CD4-positive, alpha-beta memory T cell (primary cell): ENCODE measurements around the gene AGBL4. TPM values are rescaled to one million over a fixed set of nuclear protein-coding genes. Genes with fewer than 3 reads are reported as not detected.
"Not testable (repeated sequence)": the region's sequence is repeated elsewhere in the genome, so short reads cannot be mapped to it uniquely, and the experiment has no call there.

Source experiments
- CTCF ChIA-PET: fragments of 350-600 bp; sonication (Branson Sonifier 250); formaldehyde crosslinking; loops from one replicate; lab custom pipeline; 2021; ENCODE audit warnings: inconsistent platforms; ENCODE audit not compliant: partially characterized antibody; lab: Charles Lee
- POLR2A ChIA-PET: fragments of 350-600 bp; sonication (Branson Sonifier 250); formaldehyde crosslinking; loops from one replicate; lab custom pipeline; 2021; ENCODE audit not compliant: partially characterized antibody; lab: Charles Lee
- DNase-seq, 5 donors: peaks; one replicate each; pipeline versions ENCODE4 v3.0.0 to v3.0.0-alpha.2; 2020 to 2022; ENCODE audit warnings: mixed read lengths in 1 of 5
- H3K27ac ChIP-seq: one replicate; pipeline ENCODE4 v1.7.0; 2013; ENCODE audit warnings: low read depth, low read length
- H3K27me3 ChIP-seq: 2 replicates; pipeline ENCODE4 v1.7.0; 2013; ENCODE audit warnings: mild to moderate bottlenecking, low read length, moderate library complexity; ENCODE audit not compliant: insufficient read depth
- H3K36me3 ChIP-seq: 2 replicates; pipeline ENCODE4 v1.7.0; 2013; ENCODE audit warnings: mild to moderate bottlenecking, low read length, moderate library complexity; ENCODE audit not compliant: insufficient read depth
- H3K4me1 ChIP-seq: 2 replicates; pipeline ENCODE4 v1.7.0; 2013; ENCODE audit warnings: mild to moderate bottlenecking, low read length, moderate library complexity; ENCODE audit not compliant: insufficient read depth
- H3K4me3 ChIP-seq, 2 donors: one replicate each; pipeline ENCODE4 v1.7.0; 2013; ENCODE audit warnings: low read length in 2 of 2, mild to moderate bottlenecking in 1 of 2
- H3K9me3 ChIP-seq, 2 donors: one replicate each; pipeline ENCODE4 v1.7.0; 2013; ENCODE audit warnings: low read length in 2 of 2, control low read depth in 1 of 2; ENCODE audit not compliant: control insufficient read depth in 1 of 2
- H3K27ac Mint-ChIP-seq, 7 donors: one replicate each; pipeline ENCODE4 v1.8.0; 2020 to 2021; ENCODE audit warnings: mixed read lengths in 7 of 7, mild to moderate bottlenecking in 6 of 7, inconsistent platforms in 3 of 7, moderate library complexity in 3 of 7
- H3K27me3 Mint-ChIP-seq, 2 donors: one replicate each; pipeline ENCODE4 v1.8.0; 2020 to 2021; ENCODE audit warnings: mixed read lengths in 2 of 2
- H3K36me3 Mint-ChIP-seq, 2 donors: one replicate each; pipeline ENCODE4 v1.8.0; 2020 to 2021; ENCODE audit warnings: mixed read lengths in 2 of 2, inconsistent platforms in 1 of 2, mild to moderate bottlenecking in 1 of 2
- H3K4me1 Mint-ChIP-seq, 4 donors: one replicate each; pipeline ENCODE4 v1.8.0; 2020 to 2021; ENCODE audit warnings: mixed read lengths in 4 of 4, mild to moderate bottlenecking in 1 of 4
- H3K4me3 Mint-ChIP-seq, 8 donors: one replicate each; pipeline ENCODE4 v1.8.0; 2020 to 2021; ENCODE audit warnings: mixed read lengths in 8 of 8, mild to moderate bottlenecking in 7 of 8, moderate library complexity in 6 of 8, inconsistent platforms in 3 of 8
- H3K9me3 Mint-ChIP-seq, 8 donors: one replicate each; pipeline ENCODE4 v1.8.0; 2020 to 2021; ENCODE audit warnings: mixed read lengths in 8 of 8, mild to moderate bottlenecking in 5 of 8, inconsistent platforms in 3 of 8, moderate library complexity in 1 of 8
- intact Hi-C: fragments of 100-400 bp; cut with micrococcal nuclease; formaldehyde crosslinking; loops from one replicate; pipeline ENCODE4 v1.15.1; 2023
- polyA plus RNA-seq, 2 donors: library from polyadenylated mRNA; unstranded; fragments of 300-500 nt; fragmentation: Illumina TruSeq; gene quantifications; one replicate each; pipeline ENCODE4 v1.2.3, GENCODE V29; 2021
- total RNA-seq, 2 experiments: library from RNA; stranded (reverse); gene quantifications; one replicate each; pipeline ENCODE4 v1.2.3, GENCODE V29; 2021

Gene AGBL4
- total and polyA plus RNA-seq, 4 experiments from 2014 or later = not detected

DNA sequence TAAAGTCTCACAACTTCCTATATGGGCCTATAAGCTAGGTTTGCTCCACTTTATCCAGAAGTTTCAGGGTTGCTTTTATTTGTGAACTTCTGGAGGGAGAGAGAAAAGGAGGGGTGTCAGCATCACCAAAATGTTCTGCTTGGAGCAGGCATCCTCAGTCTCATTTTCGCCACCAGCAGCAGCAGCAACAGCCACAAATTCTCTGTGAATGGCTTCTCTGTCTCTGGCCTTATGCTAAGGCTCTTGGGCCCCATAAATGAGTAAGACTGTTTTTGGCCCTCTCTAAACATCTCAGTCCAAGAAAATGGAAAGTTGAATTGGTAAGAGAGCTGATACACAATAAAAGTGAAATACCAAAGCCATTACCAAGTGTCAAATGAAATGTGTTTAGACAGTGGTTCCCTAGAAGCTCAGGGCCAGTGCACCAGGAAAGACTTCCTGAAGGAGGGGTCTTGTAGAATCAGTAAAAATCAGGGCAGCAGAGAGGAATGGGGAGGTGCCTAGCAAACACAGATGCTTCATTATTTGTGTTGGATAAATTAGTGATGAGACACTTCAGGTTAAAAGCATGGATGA, 1498.8 kb downstream of the AGBL4 start:
- Histone ChIP-seq H3K27me3 (no peaks in the 10 kb centered on the region), H3K27ac (no peak overlapping the region), H3K9me3 (no peaks in the 10 kb centered on the region), H3K4me1 (no peaks in the 10 kb centered on the region), H3K4me3 (no peak overlapping the region), H3K36me3 (no peaks in the 10 kb centered on the region)
- no peaks in the 10 kb centered on the region for H3K36me3 Mint-ChIP-seq
- POLR2A ChIA-PET = no interaction called here
- CTCF ChIA-PET = no interaction called here
- H3K4me1 Mint-ChIP-seq = no peaks in the 10 kb centered on the region
- no peak for DNase-seq
- intact Hi-C loops = no loop called here
- peaks cover 0 to 9% of the 10 kb centered on the region in 2 donors for H3K27me3 Mint-ChIP-seq
- H3K4me3 Mint-ChIP-seq = no peak overlapping the region
- H3K9me3 Mint-ChIP-seq = peaks cover 0 to 6% (median 0%) of the 10 kb centered on the region in 8 donors
- no peak overlapping the region for H3K27ac Mint-ChIP-seq

DNA sequence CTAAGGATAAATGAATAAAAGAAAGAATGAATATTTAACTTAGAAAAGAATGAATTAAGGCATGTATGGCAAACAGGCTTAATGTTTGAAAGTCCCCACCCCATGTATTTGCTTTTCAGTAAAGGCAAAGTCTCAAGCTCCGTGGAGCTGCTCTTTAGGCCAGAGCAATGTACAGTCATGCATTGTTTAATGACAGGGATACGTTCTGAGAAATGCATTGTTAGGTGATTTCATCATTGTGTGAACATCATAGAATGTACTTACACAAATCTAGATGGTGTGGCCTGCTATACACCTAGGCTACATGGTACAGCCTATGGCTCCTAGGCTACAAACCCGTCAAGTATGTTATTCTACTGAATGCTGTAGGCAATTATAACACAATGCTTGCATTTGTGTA, 1500.2 kb downstream of the AGBL4 start:
- no peaks in the 10 kb centered on the region for H3K27me3 ChIP-seq
- Mint-ChIP-seq H3K27me3 (peaks cover 2 to 9% of the 10 kb centered on the region in 2 donors), H3K4me3 (no peak overlapping the region), H3K4me1 (no peaks in the 10 kb centered on the region), H3K27ac (no peak overlapping the region), H3K36me3 (no peaks in the 10 kb centered on the region), H3K9me3 (peaks cover 0 to 6% (median 0%) of the 10 kb centered on the region in 8 donors)
- intact Hi-C loops = no loop called here
- H3K4me3 ChIP-seq = no peak overlapping the region
- CTCF ChIA-PET = no interaction called here
- H3K27ac ChIP-seq = no peak overlapping the region
- H3K9me3 ChIP-seq = no peaks in the 10 kb centered on the region
- no peaks in the 10 kb centered on the region for H3K36me3 ChIP-seq
- POLR2A ChIA-PET = no interaction called here
- DNase-seq = no peak
- H3K4me1 ChIP-seq = no peaks in the 10 kb centered on the region

DNA sequence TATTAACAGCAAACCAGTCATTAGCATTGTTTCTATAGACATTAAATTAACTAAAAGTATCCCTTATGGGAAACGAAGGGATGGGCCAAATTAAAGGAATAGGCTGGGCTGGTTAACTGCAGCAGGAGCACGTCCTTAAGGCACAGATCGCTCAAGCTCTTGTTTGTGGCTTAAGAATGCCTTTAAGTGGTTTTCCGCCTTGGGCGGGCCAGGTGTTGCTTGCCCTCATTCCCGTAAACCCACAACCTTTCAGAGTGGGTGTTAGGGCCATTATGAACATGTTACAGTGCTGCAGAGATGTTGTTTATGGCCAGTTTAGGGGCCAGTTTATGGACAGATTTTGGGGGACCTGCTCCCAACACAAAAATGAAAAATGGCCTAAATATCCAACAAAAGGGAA, 1503.9 kb downstream of the AGBL4 start:
- POLR2A ChIA-PET, H3K27me3 Mint-ChIP-seq, H3K27ac Mint-ChIP-seq, H3K9me3 Mint-ChIP-seq, CTCF ChIA-PET, H3K4me3 ChIP-seq, DNase-seq, H3K4me1 Mint-ChIP-seq, intact Hi-C loops, H3K36me3 ChIP-seq, H3K36me3 Mint-ChIP-seq, H3K4me1 ChIP-seq, H3K27me3 ChIP-seq, H3K4me3 Mint-ChIP-seq, H3K9me3 ChIP-seq, H3K27ac ChIP-seq: not testable (repeated sequence)

DNA sequence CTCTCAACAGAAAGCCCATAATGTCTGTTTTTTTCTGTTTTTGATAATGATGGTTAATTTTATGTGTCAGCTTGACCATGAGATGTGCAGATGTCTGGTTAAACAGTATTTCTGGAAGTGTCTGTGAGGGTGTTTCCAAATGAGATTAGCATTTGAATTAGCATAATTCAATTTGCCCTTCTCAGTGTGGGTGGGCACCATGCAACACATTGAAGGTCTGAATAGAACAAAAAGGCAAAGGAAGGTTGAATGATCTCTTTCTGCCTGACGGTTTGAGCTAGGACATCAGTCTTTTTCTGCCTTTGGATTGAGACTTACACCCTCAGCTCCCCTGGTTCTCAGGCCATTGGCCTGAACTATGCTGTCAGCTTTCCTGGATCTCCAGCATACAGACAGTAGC, 1516.9 kb downstream of the AGBL4 start:
- Histone ChIP-seq H3K9me3 (no peaks in the 10 kb centered on the region), H3K4me1 (no peaks in the 10 kb centered on the region), H3K27me3 (no peaks in the 10 kb centered on the region), H3K36me3 (no peaks in the 10 kb centered on the region), H3K4me3 (no peak overlapping the region), H3K27ac (no peak overlapping the region)
- intact Hi-C loops = no loop called here
- POLR2A ChIA-PET = no interaction called here
- peaks cover 4 to 6% of the 10 kb centered on the region in 2 donors for H3K27me3 Mint-ChIP-seq
- H3K4me1 Mint-ChIP-seq = no peaks in the 10 kb centered on the region
- no peak for DNase-seq
- H3K9me3 Mint-ChIP-seq = no peaks in the 10 kb centered on the region
- no peaks in the 10 kb centered on the region for H3K36me3 Mint-ChIP-seq
- H3K27ac Mint-ChIP-seq = no peak overlapping the region
- no peak overlapping the region for H3K4me3 Mint-ChIP-seq
- CTCF ChIA-PET = interaction anchor here (1.0 to 1.3 kb wide), 3 partner anchors 10 to 401 kb away, joined by 3 to 4 read pairs (median 4); no protein-coding TSS in a partner anchor

DNA sequence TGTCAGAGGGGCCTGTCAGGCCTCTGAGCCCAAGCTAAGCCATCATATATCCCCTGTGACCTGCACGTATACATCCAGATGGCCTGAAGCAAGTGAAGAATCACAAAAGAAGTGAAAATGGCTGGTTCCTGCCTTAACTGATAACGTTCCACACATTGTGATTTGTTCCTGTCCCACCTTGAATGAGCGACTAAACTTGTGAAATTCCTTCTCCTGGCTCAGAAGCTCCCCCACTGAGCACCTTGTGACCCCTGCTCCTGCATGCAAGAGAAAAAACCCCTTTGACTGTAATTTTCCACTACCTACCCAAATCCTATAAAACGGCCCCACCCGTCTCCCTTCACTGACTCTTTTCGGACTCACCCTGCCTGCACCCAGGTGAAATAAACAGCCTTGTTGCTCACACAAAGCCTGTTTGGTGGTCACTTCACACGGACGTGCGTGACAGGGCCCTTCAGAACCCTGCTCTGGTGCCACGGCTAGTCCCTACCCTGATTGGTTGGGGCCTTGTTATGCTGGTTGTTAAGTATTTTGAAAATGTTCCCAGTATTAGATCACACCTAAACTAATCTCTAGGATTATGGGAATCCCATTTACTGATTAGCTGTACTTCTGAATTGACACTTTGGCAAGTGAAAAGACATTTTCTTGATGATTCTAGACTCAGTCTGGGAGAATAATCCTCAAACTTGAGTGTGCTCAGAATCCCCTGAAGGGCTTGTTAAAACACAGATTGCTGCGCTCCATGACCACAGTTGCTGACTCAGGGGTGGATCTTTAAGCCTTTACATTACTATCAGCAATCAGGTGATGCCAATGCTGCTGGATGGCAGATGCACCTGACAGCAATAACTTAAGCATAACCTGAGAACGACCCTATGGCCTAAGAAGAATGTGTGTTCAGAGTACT, 1523.0 kb downstream of the AGBL4 start:
- POLR2A ChIA-PET = no interaction called here
- H3K27ac Mint-ChIP-seq = no peak overlapping the region
- H3K9me3 ChIP-seq = no peaks in the 10 kb centered on the region
- H3K36me3 ChIP-seq = no peaks in the 10 kb centered on the region
- no peak overlapping the region for H3K4me3 Mint-ChIP-seq
- H3K4me3 ChIP-seq = no peak overlapping the region
- no peak overlapping the region for H3K27ac ChIP-seq
- H3K4me1 ChIP-seq = no peaks in the 10 kb centered on the region
- peaks cover 1 to 2% of the 10 kb centered on the region in 2 donors for H3K27me3 Mint-ChIP-seq
- H3K9me3 Mint-ChIP-seq = peaks cover 0 to 2% (median 0%) of the 10 kb centered on the region in 8 donors
- H3K36me3 Mint-ChIP-seq = no peaks in the 10 kb centered on the region
- DNase-seq = no peak
- peaks cover 0 to 7% (median under 1%) of the 10 kb centered on the region in 4 donors for H3K4me1 Mint-ChIP-seq
- intact Hi-C loops = no loop called here
- no peaks in the 10 kb centered on the region for H3K27me3 ChIP-seq
- CTCF ChIA-PET = interaction anchor here (1.2 to 2.3 kb wide), 2 partner anchors 9 to 10 kb away, joined by 4 to 8 read pairs; no protein-coding TSS in a partner anchor

DNA sequence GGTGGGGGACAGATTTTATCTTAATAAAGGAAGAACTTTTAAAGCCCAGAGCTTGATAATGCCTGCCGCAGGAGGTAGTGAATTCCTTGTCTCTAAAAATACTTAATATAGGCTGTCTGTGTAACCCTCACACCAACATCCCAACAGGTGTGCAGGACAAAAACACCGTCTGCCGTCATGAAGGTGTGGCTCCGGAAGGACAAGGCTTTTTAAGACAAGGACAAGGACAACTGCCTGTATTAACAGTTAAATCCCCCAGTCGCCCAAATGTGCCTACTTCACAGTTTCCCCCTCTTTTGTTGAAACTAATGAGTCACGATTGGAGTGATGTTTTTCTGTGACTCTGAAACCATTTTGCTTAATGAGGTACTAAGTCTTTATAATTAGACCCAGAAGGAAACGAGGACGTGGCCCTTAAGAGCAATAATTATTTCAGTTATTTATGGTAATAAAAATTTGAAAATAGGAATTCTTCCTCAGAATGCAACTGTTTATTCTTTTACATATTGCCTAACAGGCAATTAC, 1524.5 kb downstream of the AGBL4 start:
- no peak for DNase-seq
- Histone ChIP-seq H3K36me3 (no peaks in the 10 kb centered on the region), H3K27me3 (no peaks in the 10 kb centered on the region), H3K27ac (no peak overlapping the region), H3K4me3 (no peak overlapping the region), H3K9me3 (no peaks in the 10 kb centered on the region), H3K4me1 (no peaks in the 10 kb centered on the region)
- Mint-ChIP-seq H3K9me3 (peaks cover 0 to 2% (median 0%) of the 10 kb centered on the region in 8 donors), H3K4me1 (peaks cover 0 to 7% (median under 1%) of the 10 kb centered on the region in 4 donors), H3K27me3 (peaks cover 2 to 3% of the 10 kb centered on the region in 2 donors), H3K4me3 (no peak overlapping the region), H3K27ac (no peak overlapping the region), H3K36me3 (no peaks in the 10 kb centered on the region)
- POLR2A ChIA-PET = no interaction called here
- intact Hi-C loops = no loop called here
- CTCF ChIA-PET = interaction anchor here (1.0 to 2.6 kb wide), 5 partner anchors 9 to 406 kb away, joined by 4 to 9 read pairs (median 6); no protein-coding TSS in a partner anchor
